ENCODE results near the gene B3GNT9. TPM values are rescaled to one million over a fixed set of nuclear protein-coding genes. Genes with fewer than 3 reads are reported as not detected.
A peak's percentile ranks its signal among the peaks of the same experiment; 100 is the strongest.

The B3GNT9 gene
- total and polyA plus RNA-seq, 2 of the 8 experiments (the other 6 are each of a cell fraction or from before 2014, with no cell fraction given): 3.5 to 9.0 TPM

DNA sequence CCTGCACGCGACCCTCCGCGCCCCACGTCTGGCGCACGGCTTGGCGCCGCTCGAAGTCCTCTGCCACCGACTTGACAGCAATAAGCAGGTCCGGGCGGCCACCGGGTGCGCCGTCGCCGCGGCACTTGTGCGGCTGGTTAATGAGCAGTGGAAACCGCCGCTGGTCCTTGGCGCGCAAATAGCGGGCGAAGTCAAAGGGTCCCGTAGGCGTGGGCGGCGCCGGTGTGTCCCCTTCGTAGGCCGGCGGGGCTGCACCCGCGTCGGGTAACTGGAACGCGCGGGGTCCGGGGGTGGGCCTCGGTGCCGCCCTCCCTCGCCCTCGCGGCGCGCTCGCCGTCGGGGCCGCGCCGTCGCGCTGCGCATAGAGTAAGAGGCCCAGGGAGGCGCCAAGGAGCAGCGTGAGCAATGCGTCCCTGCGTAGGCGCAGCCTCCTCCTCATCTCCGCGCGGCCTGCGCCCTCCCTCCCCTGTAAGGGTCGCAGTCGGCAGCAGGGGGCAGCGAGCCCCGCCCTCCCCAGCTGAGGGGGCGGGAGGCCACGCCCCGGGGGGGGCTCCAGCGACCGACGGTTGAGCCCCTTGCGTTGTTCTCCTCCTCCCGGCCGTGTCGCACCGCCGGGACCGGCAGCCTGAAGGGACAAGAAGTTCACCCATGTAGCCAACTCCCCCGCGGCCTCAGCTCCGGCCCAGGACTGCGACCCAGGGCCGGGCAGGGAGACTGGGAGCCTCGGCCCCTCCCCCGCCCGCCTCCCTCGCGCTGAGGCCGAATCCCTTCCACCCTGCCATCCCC, 558 bp downstream of the B3GNT9 start (continued):
- TF ChIP-seq CHD2 (IDR thresholded peaks at IDR 0.05; ENCODE audit: low read length) (no peak), SP1 (IDR thresholded peaks at IDR 0.05; ENCODE audit: low read depth, low read length) (0 out of 2 replicates have a peak, but pooled peaks have one; percentile 37), KDM4A (IDR thresholded peaks at IDR 0.05; ENCODE audit: low read depth, low read length, severe bottlenecking) (peak; percentile 49), SIRT6 (IDR thresholded peaks at IDR 0.05; ENCODE audit: low read length) (no peak), SIX5 (IDR thresholded peaks at IDR 0.05; ENCODE audit: low read depth, low read length) (no peak), BACH1 (IDR thresholded peaks at IDR 0.05; ENCODE audit: low read length) (0 out of 2 replicates have a peak, but pooled peaks have one; percentile 74), EGR1 (IDR thresholded peaks at IDR 0.05; ENCODE audit: borderline replicate concordance, low read depth, low read length) (peak; percentile 89; the same call in 1 of the 2 replicates), MAFK (IDR thresholded peaks at IDR 0.05; ENCODE audit: low read depth, low read length) (no peak), POLR2AphosphoS5 (IDR thresholded peaks at IDR 0.05; ENCODE audit: low read depth, low read length) (no peak), CEBPB (IDR thresholded peaks at IDR 0.05; ENCODE audit: low read depth, low read length) (no peak), GTF2F1 (IDR thresholded peaks at IDR 0.05; ENCODE audit: borderline replicate concordance, low read depth, low read length) (no peak), SUZ12 (IDR thresholded peaks at IDR 0.05; ENCODE audit: low read length) (0 out of 2 replicates have a peak, but pooled peaks have one; percentile 1), SP4 (IDR thresholded peaks at IDR 0.05; ENCODE audit: low read length) (no peak)
- TF ChIP-seq, protein P1, sequence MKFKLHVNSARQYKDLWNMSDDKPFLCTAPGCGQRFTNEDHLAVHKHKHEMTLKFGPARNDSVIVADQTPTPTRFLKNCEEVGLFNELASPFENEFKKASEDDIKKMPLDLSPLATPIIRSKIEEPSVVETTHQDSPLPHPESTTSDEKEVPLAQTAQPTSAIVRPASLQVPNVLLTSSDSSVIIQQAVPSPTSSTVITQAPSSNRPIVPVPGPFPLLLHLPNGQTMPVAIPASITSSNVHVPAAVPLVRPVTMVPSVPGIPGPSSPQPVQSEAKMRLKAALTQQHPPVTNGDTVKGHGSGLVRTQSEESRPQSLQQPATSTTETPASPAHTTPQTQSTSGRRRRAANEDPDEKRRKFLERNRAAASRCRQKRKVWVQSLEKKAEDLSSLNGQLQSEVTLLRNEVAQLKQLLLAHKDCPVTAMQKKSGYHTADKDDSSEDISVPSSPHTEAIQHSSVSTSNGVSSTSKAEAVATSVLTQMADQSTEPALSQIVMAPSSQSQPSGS (IDR thresholded peaks at IDR 0.05; ENCODE audit: low read length): no peak
- TF ChIP-seq, protein P2, sequence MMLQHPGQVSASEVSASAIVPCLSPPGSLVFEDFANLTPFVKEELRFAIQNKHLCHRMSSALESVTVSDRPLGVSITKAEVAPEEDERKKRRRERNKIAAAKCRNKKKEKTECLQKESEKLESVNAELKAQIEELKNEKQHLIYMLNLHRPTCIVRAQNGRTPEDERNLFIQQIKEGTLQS (IDR thresholded peaks at IDR 0.05; ENCODE audit: insufficient read depth, low read depth, low read length): 0 out of 2 replicates have a peak, but pooled peaks have one; percentile 13
- TF ChIP-seq, protein P3, sequence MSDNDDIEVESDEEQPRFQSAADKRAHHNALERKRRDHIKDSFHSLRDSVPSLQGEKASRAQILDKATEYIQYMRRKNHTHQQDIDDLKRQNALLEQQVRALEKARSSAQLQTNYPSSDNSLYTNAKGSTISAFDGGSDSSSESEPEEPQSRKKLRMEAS (IDR thresholded peaks at IDR 0.05): no peak; the same call in 1 of the 2 replicates
- TF ChIP-seq, protein P4, sequence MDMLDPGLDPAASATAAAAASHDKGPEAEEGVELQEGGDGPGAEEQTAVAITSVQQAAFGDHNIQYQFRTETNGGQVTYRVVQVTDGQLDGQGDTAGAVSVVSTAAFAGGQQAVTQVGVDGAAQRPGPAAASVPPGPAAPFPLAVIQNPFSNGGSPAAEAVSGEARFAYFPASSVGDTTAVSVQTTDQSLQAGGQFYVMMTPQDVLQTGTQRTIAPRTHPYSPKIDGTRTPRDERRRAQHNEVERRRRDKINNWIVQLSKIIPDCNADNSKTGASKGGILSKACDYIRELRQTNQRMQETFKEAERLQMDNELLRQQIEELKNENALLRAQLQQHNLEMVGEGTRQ (IDR thresholded peaks at IDR 0.05; ENCODE audit: low read length): no peak
- TF ChIP-seq, protein P5, sequence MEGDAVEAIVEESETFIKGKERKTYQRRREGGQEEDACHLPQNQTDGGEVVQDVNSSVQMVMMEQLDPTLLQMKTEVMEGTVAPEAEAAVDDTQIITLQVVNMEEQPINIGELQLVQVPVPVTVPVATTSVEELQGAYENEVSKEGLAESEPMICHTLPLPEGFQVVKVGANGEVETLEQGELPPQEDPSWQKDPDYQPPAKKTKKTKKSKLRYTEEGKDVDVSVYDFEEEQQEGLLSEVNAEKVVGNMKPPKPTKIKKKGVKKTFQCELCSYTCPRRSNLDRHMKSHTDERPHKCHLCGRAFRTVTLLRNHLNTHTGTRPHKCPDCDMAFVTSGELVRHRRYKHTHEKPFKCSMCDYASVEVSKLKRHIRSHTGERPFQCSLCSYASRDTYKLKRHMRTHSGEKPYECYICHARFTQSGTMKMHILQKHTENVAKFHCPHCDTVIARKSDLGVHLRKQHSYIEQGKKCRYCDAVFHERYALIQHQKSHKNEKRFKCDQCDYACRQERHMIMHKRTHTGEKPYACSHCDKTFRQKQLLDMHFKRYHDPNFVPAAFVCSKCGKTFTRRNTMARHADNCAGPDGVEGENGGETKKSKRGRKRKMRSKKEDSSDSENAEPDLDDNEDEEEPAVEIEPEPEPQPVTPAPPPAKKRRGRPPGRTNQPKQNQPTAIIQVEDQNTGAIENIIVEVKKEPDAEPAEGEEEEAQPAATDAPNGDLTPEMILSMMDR (IDR thresholded peaks at IDR 0.05; ENCODE audit: control extremely low read depth in 1 of 3, insufficient read depth in 1 of 3, low read depth in 1 of 3, low read length in 3 of 3): peak in 2 of 3 experiments; percentile 31 to 77; a peak in 2 of 4 replicates
